Cerebellar nuclear complex (tissue), 1 donor: ENCODE measurements around the gene INVS.
A peak's percentile ranks its signal among the peaks of the same experiment; 100 is the strongest.
"Not testable (repeated sequence)": the region's sequence is repeated elsewhere in the genome, so short reads cannot be mapped to it uniquely, and the experiment has no call there.

Experiments used
- DNase-seq, 2 experiments: peaks; one replicate each; lab custom pipeline; 2025; lab: John Stamatoyannopoulos, UW

The INVS gene

GRCh38 chr9:100098887-100099721, at the start of gene INVS, which contains the start of gene ERP44:
TSS of gene INVS (plus strand) at chr9:100099243. CDS start at chr9:100104522, 5,279 bp downstream.
TSS of gene ERP44 (minus strand) at chr9:100099000. CDS start at chr9:100098840, 160 bp downstream.
- DNase-seq, result peak; percentile 96 to 99

GRCh38 chr9:100049551-100049950, 49.5 kb upstream of the INVS start:
- DNase-seq, result no peak

GRCh38 chr9:100052375-100052774, 46.7 kb upstream of the INVS start:
- no peak for DNase-seq

GRCh38 chr9:100056561-100056960, 42.5 kb upstream of the INVS start:
- no peak for DNase-seq

- DNase-seq, result no peak
These were observed 41.4 kb upstream of the INVS start for GRCh38 chr9:100057624-100058023.

GRCh38 chr9:100058699-100059579, 40.1 kb upstream of the INVS start:
- DNase-seq, result no peak

- not testable (repeated sequence) for DNase-seq
These were observed 36.4 kb upstream of the INVS start for GRCh38 chr9:100062683-100063082.

- no peak for DNase-seq
These were observed 35.9 kb upstream of the INVS start for GRCh38 chr9:100063185-100063584.

GRCh38 chr9:100064872-100065581, 34.0 kb upstream of the INVS start:
- DNase-seq, result no peak

GRCh38 chr9:100066539-100066938, 32.5 kb upstream of the INVS start:
- DNase-seq, result no peak

GRCh38 chr9:100067990-100068389, 31.1 kb upstream of the INVS start:
- not testable (repeated sequence) for DNase-seq

- DNase-seq, result not testable (repeated sequence)
These were observed 30.0 kb upstream of the INVS start for GRCh38 chr9:100069068-100069467.

GRCh38 chr9:100070104-100071041, 28.7 kb upstream of the INVS start:
- no peak for DNase-seq

- no peak for DNase-seq
These were observed 27.8 kb upstream of the INVS start for GRCh38 chr9:100071271-100071670.

- no peak for DNase-seq
These were observed 26.2 kb upstream of the INVS start for GRCh38 chr9:100072805-100073204.

- DNase-seq, result no peak
These were observed 24.9 kb upstream of the INVS start for GRCh38 chr9:100074093-100074492.

GRCh38 chr9:100074989-100075388, 24.1 kb upstream of the INVS start:
- DNase-seq, result no peak

GRCh38 chr9:100076256-100076655, 22.8 kb upstream of the INVS start:
- DNase-seq, result not testable (repeated sequence)

GRCh38 chr9:100082782-100083181, 16.3 kb upstream of the INVS start:
- DNase-seq, result no peak

- DNase-seq, result no peak
These were observed 15.5 kb upstream of the INVS start for GRCh38 chr9:100083448-100084127.
